GM12873 (cell line): ENCODE results near the gene FAM53B.

Experiments
- CTCF ChIP-seq: IDR thresholded peaks from 2 replicates; pipeline ENCODE4 v1.5.1; 2012; ENCODE audit warnings: low read depth, mild to moderate bottlenecking, moderate library complexity, low read length, control low read depth; ENCODE audit not compliant: insufficient read depth; ENCODE audit errors: missing control alignments

The FAM53B gene

GRCh38 chr10:124616040-124616835 is 127.9 kb downstream of the FAM53B start:
- TF ChIP-seq CTCF = no peak

GRCh38 chr10:124615259-124615658 is 128.9 kb downstream of the FAM53B start:
- TF ChIP-seq CTCF = no peak

- no peak for TF ChIP-seq CTCF
These were observed 130.0 kb downstream of the FAM53B start for GRCh38 chr10:124614003-124614659.

GRCh38 chr10:124612611-124613498 is 131.3 kb downstream of the FAM53B start:
- TF ChIP-seq CTCF = no peak

GRCh38 chr10:124611738-124612137 is 132.4 kb downstream of the FAM53B start:
- no peak for TF ChIP-seq CTCF

GRCh38 chr10:124609698-124610097 is 134.5 kb downstream of the FAM53B start:
- TF ChIP-seq CTCF = no peak
